IPS-NIHi7 (cell line): Measurements from ENCODE around the gene CCR7.
A peak's percentile ranks its signal among the peaks of the same experiment; 100 is the strongest.

Experiments
- DNase-seq: peaks from one replicate; pipeline ENCODE4 v3.0.0; 2012; ENCODE audit warnings: mixed read lengths; ENCODE audit errors: extremely low spot score

CCR7 gene

DNA sequence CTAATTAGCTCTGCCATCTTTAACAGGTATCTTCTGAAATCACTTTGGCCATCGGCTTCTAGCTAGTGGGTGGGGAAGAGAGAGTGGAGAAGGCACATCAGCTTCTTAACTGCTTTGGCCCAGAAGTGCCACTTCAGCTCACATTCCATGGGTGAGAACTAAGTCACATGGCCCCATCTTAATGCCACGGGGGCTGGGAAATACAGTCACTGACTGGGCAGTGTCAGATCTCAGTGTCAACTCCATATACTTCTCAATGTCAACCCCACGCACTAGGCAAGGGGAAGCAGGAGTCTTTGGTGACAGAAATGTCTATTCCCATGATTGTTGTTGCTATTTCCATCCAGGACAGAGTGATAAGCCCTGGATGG is 29.4 kb downstream of the CCR7 start:
- no peak for DNase-seq

DNA sequence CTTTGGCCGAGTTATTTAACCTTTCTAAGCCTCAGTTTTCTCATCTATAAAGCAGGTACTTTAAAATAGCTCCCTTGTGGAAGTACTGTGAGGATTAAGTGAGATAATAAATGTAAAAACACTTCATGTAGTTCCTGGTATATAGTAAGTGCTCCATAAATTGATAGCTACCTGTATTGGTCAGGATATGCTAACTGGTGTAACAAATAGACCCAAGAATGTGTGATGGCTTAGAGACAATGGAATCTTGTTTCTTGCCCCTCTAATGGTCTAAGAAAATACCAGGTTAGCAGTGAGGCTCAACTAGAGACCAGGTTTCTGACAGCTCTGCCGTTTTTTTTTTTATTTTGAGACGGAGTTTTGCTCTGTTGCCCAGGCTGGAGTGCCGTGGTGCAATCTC is 29.8 kb downstream of the CCR7 start:
- no peak for DNase-seq

DNA sequence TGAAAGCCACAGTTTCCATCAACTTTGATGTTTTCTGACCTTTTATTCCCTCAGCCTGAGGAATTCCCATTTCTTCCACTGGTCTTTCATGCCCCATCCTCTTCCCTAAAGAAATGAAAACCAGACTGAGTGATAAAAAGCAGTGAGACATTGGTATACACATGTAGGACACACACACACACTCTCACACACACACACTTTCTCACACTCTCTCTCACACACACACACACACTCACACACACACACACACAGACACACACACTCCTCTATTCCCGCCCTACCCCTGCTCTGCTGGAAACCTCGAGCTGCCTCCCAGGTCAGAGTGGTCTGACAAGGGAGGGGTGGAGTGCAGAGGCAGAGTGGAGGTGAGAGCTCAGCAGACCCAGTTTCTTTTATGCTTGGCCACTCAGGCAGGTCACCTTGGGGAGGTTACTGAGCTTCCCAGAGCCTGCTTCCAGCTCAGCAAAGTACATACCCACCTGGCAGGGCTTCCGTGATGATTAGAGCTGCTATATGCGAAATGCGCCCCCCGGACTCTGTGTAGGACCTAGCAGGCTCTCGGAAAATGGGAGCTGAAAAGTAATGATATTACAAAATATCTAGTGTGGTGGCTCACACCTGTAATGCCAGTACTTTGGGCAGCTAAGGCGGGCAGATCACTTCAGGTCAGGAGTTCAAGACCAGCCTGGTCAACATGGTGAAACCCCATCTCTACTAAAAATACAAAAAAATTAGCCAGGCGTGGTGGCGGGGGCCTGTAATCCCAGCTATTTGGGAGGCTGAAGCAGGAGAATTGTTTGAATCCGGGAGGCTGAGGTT is 30.7 kb downstream of the CCR7 start:
- DNase-seq = no peak

DNA sequence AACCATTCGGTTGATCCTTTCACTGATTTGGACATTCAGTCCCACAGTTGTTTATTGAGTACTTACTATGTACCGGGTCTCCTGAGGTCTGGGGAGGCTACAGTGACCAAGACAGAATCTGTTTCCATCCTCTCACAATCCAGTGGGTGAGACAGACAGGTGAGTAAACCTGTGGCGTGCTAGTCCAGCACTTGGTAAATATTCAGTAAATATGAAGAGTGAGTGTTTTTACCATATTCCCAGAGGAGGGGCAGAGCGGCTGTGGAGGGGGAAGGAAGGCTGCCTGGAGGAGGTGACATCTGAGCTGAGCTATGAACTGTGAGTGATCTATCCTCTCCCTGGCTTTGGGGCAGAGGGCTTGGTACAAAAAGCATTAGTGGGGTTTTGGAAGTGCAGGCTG is 31.4 kb downstream of the CCR7 start:
- DNase-seq = no peak

DNA sequence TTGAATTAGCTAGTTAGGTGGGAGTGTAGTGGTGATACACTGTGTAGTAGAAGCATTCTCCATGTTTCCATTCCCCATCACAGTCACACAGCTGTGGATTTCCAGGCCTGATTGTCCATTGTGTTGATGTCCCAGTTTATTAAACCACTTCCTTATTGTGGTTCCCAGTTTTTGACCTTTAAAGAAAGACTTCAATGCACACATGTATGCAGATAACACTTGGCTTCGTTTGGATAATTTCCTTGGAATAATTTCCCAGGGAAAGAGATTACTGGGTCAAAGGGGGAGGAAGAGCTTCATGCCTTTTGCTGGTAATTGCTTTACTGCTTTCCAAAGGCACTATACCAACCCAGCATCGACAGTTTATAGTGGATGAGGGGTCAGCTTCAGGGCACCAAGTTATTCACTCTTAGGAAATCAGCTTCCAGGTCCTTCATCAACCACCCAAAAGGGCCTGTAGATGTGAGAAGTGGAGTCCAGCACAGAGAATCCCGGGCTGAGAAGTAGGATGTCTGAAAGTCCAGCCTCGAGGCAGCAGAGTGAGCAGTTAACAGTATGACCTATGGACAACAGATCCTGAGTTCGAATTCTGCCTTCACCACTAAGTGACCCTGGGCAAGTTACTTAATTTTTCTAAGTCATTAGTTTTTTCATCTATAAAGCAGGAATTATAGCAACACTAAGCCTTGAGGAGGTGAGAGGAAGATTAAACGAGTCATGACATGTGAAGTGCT is 32.6 kb downstream of the CCR7 start:
- no peak for DNase-seq

DNA sequence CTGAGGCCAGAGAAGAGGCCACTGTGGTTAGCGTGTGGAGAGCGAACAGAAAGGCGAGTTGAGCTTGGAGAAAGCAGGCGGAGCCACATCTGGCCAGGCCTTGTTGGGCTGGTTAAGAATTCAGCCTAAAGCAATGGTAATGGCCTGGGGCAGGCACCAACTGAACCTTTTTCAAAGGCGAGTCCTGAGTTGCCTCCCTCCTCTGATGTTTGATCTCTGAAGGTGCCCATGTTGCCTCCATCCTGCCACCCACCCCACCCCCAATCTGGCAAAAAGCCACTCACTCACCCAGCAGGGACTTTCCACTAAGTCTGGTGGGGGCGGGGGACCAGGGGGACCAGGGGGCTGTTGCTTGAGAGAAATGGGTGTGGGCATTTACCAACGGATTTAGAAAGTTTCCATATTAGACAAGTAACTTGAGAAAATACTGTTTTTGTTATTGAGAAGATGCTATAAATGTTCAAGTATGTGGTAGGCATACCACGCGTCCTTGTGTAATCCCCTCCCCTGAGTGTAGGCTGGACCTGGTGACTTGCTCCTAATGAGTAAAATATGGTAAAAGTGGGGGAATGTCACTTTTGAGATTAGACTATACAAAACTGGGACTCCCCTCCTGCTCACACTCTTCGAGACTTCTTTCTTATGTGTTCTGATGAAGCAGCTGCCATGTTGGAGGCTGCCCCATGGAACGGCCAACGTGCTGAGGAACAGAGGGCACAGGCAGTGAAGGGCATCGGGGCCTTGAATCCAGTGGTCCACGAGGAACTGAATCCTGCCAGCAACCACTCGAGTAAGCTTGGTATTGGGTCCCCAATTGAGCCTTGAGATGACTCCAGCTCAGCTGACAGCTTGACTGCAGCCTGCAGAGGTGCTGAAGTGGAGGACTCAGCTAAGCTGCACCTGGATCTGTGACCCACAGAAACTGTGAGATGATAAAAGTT is 34.0 kb downstream of the CCR7 start:
- DNase-seq = no peak

DNA sequence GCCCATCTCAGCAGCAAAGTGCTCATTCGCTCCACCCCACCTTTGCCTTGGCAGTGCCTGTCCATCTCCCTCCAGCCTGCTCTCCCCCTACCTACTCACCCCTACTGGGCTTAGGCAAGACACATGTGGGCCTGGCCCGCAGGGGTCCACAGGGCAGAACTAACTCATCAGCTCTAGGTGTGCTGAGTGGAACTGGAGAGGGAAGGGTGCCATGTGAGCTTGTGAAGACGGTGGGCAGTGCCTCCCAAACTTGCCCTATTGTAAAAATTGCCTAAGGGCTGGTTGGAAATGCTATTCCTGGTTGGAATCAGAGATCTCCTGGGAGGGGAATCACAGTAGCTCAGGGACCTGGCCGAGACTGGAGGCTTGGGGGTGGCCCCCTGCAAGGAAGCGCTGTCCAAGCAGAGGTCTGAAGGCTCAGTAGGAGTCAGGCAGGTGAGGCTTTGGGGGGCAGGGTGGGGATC is 34.7 kb downstream of the CCR7 start:
- no peak for DNase-seq

DNA sequence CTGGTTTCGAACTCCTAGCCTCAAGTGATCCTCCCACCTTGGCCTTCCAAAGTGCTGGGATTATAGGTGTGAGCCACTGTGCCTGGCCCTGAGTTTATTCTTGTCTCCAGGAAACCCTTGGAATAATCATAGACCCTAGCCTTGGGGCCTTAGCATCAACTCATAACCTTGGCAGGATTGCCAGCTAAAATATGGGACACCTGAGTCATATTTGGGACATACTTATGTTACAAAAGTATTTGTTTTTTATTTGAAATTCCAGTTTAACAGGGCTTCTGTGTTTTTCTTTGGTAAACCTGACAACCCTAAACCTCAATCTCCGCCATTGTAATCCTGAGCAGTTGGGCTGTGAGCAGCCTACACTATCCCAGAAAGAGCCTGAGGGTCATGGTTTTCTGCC is 35.3 kb downstream of the CCR7 start:
- no peak for DNase-seq

DNA sequence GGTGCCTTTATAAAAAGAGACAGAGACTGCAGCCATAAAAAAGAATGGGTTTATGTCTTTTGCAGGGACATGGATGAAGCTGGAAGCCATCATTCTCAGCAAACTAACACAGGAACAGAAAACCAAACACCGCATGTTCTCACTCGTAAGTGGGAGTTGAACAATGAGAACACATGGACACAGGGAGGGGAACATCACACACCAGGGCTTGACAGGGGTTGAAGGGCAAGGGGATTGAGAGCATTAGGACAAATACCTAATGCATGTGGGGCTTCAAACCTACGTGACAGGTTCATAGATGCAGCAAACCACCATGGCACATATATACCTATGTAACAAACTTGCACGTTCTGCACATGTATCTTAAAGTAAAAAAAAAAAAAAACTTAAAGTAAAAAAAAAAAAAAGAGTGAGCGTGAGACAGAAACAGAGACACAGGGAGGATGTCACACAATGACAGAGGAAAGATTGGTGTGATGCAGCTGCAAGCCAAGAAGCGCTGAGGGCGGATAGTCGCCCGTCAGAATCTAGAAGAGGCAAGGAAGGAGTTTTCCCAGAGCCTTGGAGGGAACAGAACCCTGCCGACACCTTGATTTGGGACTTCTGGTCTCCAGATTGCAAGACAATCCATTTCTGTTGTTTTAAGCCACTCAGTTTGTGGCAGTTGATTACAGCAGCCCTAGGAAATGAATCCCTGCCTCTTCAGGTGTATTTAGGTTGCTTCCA is 36.4 kb downstream of the CCR7 start:
- DNase-seq = no peak

DNA sequence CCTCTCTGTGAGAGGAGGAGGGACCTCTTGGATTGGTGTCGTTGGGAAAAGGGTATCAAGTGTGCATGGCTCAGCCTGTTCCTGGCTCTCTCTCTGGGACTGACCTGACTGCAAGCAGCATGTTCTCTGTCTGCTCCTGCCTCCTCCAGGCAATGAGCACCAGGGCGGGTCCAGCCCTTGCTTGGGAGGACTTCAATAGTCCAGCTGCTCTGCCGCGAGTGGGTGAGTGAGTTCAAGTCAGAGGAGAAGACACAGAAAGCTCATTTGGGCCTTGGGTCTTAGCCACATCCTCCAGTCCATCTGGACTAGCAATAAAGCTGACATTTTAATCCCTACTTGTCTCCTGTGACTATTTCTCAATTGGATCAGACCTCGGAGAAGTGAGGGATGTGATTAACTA is 38.6 kb downstream of the CCR7 start:
- no peak for DNase-seq

DNA sequence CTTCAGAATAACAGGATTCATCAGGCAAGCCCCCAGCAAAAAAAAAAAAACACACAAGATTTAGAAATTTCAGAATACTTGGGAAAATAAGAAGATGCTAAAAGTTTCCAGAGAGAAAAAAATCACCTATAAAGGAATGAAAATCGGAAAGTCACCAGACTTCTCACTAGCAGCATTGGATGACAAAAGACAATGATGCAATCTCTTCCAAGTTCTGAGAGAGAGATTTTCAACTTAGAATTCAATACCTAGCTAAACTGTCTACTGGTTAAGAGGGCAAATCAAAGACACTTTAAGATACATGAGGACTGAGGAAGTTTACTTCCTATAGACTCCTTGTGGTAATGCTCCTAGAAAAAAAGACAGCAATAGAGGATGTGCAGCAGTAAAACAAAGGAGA is 40.0 kb downstream of the CCR7 start:
- no peak for DNase-seq

DNA sequence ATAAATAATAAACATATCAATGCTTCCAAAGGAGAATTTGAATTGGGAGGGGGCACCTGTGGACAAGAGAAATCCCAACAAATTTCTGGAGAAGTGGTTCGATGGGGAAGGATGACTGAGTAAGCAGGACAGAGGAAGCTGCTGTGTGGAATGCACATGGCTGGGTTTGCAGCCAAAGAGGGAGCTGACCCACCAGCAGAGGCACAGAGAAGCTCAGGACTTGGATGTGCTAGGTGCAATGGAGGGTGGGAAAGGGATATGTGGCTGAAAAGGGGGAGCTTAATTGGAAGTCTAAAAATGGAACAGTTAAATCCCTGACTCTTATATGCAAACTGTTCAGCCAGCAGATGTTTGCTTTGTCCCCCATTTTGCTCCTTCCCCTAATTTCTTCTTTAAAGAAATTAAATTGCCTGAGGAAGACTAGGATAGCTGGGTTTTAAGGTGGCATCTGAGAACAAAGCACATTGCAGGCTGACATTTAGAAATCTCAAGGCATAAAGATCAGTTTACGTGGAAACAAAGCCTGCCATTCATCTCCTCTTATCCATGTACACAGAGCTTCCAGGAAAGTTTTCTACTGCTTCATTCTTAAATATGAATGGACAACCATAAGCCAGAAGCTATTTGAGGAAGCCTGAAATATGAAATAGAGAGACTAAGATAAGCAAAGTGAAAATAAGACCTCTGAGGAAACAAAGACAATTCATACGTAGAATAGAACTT is 40.9 kb downstream of the CCR7 start:
- no peak for DNase-seq

DNA sequence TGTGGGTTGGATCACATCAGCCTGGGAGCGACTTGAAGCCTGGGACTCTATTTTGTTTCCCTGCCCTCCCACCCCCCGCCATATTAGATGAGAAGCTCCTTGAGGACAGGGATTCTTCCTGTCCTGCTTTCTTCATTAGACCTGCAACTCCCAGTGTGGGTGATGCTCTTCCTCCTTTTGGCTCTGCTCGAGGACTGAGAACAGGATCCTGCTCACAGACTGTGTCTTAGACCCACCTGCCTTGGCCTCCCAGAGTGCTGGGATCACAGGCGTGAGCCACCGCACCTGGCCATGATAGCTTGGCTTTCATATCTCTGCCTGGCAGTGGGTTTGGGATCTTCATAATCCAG is 42.3 kb downstream of the CCR7 start:
- no peak for DNase-seq

DNA sequence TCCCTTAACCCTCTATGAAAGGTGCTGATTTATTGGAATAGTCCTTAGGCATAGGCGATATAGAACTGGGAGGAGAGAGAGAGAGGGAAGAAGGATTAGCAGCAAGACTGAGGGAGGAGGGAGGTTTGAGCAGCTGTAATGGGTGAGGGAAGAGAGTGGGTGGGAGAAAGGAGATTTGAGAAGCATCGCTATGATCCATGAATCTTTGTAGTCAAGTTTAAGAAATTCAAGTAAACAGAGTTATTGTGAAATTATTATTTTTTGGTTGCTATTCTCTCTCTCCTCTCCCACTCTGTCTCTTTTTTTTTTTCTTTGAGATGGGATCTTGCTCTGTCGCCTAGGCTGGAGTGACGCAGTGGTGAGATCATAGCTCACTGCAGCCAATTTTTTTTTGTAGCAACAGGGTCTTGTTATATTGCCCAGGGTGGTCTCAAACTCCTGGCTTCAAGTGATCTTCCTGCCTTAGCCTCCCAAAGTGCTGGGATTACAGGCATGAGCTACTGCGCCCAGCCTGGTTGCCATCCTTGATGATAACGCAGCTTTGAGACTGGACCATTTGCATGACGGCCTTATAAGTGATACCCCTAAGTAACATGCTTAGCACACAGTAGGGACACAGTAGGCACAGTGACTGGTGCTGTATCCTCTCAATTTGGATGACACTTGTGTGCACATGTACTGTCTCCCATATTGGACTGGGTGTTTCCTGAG is 42.9 kb downstream of the CCR7 start:
- DNase-seq = no peak

DNA sequence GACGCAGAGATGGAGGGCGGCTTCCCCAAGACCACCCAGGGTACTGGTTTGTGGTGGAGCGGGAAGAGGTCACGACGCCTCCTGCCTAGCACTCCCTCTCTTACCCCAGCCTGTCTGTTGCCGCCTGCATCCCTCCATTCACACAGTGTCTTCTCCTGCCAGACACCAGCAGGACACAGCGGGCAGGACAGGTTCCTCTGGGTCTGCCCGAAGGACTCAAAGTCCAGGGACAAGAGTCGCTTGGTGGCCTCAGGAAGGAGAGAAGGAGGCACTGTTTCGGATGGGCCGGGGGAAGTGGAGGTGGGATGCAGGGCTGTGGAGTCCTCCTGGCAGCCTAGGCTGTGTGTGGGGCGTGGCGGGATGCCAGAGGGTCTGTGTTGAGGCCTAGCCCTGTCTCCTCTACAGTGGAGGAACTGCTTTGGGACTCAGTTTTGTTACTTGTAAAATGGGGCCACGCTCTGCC is 44.2 kb downstream of the CCR7 start:
- DNase-seq = no peak

DNA sequence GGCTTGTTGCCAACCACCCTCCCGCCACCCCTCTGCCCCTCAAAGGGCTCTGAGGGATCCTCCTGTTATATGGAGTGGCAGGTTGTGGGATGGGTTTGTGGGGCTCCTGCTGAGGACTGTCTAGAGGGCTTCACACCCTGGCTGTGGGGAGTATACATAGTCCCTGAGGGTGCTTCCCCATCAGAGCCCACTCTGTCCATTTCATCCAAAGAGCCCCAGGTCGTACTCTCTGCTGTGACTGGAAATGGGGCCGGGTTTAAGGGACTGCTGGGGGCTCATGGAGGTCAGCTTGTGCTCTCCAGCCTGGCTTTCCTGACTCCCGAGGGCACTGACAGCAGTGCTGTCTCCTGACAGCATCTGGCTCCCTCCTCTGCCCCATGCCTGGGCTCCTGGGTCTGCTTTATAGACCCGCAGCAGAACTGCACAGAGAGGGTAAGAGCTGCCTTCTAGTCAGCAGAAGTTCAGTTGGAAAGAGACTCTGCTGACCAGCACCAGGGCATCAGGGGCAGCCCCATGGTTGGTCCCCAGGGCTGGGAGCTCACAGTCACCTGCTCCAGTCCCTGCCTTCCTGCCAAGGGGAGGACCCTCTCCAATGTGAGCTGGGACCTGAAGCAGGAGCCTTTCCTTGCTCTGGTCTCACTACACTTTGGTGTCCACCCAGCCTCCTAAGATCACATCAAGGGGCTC is 46.0 kb downstream of the CCR7 start:
- DNase-seq = no peak

DNA sequence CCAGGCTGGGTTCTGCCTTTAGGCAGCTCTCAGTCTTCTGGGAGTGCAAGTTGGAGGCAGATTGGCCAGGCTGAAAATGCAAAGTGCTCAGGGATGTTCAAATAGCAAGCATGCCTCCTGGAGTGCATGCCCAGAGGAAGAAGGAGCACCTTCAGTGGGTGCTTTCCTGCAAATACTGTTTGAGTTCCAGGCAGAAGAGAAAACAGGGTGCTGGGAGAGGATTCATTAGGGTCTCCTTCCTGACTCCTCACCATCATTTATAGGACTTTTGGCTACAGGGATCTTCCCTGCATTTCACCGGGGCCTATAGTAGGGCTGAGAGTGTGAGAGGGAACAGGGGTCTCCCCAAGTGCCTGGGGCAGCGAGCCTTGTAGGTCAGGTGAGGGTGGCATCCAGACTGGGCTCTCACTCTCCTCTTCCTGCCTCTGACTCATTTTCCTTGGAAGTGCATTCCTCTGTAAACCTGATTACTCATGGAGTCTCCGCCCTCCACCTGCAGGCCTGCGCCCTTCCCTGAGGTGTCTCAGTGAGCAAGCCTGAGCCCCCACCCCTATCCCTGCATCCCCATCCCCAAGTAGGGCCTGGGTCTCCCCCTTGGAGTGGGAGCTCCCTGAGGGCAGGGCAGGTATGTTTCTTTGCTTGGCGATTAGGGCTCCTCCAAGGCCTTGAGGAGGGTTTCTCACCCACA is 46.7 kb downstream of the CCR7 start:
- peak; percentile 64 for DNase-seq

DNA sequence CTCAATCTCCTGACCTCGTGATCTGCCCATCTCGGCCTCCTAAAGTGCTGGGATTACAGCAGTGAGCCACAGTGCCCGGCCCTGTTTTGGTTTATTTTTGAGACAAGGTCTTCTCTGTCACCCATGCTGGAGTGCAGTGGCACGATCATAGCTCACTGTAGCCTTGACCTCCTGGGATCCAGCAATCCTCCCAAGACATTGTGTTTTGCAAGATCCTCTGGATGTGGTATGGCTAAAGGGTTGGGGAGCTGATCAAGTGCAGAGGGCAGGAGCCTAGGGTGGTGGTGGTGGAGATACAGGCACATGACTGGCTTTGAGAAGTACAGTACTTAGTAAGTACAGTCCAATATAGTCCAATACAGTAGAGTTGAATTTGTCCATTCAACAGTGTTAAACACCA is 47.3 kb downstream of the CCR7 start:
- DNase-seq = no peak

DNA sequence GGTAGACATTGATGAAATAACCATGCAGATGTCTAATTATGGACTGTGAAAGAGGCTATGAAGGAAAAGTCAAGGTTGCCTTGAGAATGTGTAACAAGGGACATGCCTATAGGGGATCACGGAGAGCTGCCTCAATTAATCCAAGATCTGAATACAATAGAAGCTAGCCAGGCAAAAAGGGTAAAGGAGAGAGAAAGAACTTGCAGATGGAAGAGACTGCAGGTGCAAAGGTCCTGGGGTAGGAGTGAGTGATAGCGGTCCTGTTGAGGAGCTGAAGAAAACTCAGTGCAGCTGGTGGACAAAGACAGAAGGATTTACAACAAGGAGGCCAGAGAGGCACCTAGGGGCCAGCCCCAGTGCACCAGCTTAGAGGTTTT is 48.0 kb downstream of the CCR7 start:
- no peak for DNase-seq
